ENCODE data around the gene CD36. TPM values are rescaled to one million over a fixed set of nuclear protein-coding genes. Genes with fewer than 3 reads are reported as not detected.

Gene CD36
- total RNA-seq, 1 experiment from 2014 or later, result 1.4 TPM

DNA sequence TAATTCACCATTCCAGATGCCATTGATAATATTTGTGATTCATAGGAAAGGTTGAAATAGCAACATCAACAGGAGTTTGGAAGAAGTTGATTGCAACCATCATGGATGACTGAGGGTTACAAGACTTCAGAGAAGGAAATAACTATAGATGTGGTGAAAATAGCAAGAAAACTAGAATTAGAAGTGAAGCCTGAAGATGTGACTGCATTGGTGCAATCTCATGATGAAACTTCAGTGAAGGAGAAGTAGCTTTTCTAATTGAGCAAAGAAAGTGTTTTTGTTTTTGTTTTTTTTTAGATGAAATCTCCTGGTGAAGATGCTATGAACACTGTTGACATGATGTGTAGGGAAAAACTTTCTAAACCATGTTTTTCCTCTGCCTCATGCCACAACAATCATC, 18.7 kb upstream of the CD36 start:
- ChIA-PET CTCF (no interaction called here), POLR2A (no interaction called here)
- Mint-ChIP-seq H3K4me1 (peaks cover 15% of the 10 kb centered on the region), H3K27ac (no peak overlapping the region), H3K36me3 (peaks cover 3% of the 10 kb centered on the region; the same call in 1 of the 2 replicates), H3K27me3 (ENCODE audit: low read depth) (no peaks in the 10 kb centered on the region), H3K9me3 (peaks cover 17% of the 10 kb centered on the region), H3K4me3 (no peak overlapping the region)
- TF ChIP-seq, protein P1, sequence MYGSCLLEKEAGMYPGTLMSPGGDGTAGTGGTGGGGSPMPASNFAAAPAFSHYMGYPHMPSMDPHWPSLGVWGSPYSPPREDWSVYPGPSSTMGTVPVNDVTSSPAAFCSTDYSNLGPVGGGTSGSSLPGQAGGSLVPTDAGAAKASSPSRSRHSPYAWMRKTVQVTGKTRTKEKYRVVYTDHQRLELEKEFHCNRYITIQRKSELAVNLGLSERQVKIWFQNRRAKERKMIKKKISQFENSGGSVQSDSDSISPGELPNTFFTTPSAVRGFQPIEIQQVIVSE (CRISPR knock-in tag; IDR thresholded peaks at IDR 0.05; ENCODE audit: borderline replicate concordance), result no peak
- TF ChIP-seq, protein P2, sequence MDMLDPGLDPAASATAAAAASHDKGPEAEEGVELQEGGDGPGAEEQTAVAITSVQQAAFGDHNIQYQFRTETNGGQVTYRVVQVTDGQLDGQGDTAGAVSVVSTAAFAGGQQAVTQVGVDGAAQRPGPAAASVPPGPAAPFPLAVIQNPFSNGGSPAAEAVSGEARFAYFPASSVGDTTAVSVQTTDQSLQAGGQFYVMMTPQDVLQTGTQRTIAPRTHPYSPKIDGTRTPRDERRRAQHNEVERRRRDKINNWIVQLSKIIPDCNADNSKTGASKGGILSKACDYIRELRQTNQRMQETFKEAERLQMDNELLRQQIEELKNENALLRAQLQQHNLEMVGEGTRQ (CRISPR knock-in tag; IDR thresholded peaks at IDR 0.05), result no peak
- TF ChIP-seq NFYB (CRISPR knock-in tag; conservative IDR thresholded peaks at IDR 0.05; ENCODE audit: low read depth) (no peak), NFE2L1 (CRISPR knock-in tag; IDR thresholded peaks at IDR 0.05) (no peak), ZNF232 (CRISPR knock-in tag; IDR thresholded peaks at IDR 0.05) (no peak), PRRX2 (CRISPR knock-in tag; IDR thresholded peaks at IDR 0.05) (no peak), MXD4 (CRISPR knock-in tag; IDR thresholded peaks at IDR 0.05; ENCODE audit: borderline replicate concordance) (no peak)
- TF ChIP-seq, protein P3, sequence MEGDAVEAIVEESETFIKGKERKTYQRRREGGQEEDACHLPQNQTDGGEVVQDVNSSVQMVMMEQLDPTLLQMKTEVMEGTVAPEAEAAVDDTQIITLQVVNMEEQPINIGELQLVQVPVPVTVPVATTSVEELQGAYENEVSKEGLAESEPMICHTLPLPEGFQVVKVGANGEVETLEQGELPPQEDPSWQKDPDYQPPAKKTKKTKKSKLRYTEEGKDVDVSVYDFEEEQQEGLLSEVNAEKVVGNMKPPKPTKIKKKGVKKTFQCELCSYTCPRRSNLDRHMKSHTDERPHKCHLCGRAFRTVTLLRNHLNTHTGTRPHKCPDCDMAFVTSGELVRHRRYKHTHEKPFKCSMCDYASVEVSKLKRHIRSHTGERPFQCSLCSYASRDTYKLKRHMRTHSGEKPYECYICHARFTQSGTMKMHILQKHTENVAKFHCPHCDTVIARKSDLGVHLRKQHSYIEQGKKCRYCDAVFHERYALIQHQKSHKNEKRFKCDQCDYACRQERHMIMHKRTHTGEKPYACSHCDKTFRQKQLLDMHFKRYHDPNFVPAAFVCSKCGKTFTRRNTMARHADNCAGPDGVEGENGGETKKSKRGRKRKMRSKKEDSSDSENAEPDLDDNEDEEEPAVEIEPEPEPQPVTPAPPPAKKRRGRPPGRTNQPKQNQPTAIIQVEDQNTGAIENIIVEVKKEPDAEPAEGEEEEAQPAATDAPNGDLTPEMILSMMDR (IDR thresholded peaks at IDR 0.05), result no peak
- TF ChIP-seq, protein P4, sequence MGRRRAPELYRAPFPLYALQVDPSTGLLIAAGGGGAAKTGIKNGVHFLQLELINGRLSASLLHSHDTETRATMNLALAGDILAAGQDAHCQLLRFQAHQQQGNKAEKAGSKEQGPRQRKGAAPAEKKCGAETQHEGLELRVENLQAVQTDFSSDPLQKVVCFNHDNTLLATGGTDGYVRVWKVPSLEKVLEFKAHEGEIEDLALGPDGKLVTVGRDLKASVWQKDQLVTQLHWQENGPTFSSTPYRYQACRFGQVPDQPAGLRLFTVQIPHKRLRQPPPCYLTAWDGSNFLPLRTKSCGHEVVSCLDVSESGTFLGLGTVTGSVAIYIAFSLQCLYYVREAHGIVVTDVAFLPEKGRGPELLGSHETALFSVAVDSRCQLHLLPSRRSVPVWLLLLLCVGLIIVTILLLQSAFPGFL (CRISPR knock-in tag; IDR thresholded peaks at IDR 0.05; ENCODE audit: borderline replicate concordance), result no peak
- TF ChIP-seq, protein P5, sequence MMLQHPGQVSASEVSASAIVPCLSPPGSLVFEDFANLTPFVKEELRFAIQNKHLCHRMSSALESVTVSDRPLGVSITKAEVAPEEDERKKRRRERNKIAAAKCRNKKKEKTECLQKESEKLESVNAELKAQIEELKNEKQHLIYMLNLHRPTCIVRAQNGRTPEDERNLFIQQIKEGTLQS (CRISPR knock-in tag; conservative IDR thresholded peaks at IDR 0.05), result no peak
- TF ChIP-seq, protein P6, sequence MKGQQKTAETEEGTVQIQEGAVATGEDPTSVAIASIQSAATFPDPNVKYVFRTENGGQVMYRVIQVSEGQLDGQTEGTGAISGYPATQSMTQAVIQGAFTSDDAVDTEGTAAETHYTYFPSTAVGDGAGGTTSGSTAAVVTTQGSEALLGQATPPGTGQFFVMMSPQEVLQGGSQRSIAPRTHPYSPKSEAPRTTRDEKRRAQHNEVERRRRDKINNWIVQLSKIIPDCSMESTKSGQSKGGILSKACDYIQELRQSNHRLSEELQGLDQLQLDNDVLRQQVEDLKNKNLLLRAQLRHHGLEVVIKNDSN (CRISPR knock-in tag; IDR thresholded peaks at IDR 0.05), result no peak
- TF ChIP-seq, protein P7, sequence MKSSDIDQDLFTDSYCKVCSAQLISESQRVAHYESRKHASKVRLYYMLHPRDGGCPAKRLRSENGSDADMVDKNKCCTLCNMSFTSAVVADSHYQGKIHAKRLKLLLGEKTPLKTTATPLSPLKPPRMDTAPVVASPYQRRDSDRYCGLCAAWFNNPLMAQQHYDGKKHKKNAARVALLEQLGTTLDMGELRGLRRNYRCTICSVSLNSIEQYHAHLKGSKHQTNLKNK (CRISPR knock-in tag; IDR thresholded peaks at IDR 0.05), result no peak
- TF ChIP-seq, protein P8, sequence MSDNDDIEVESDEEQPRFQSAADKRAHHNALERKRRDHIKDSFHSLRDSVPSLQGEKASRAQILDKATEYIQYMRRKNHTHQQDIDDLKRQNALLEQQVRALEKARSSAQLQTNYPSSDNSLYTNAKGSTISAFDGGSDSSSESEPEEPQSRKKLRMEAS (CRISPR knock-in tag; IDR thresholded peaks at IDR 0.05), result no peak
- DNase-seq (ENCODE audit: low spot score) (no peak), ATAC-seq (no peak)

DNA sequence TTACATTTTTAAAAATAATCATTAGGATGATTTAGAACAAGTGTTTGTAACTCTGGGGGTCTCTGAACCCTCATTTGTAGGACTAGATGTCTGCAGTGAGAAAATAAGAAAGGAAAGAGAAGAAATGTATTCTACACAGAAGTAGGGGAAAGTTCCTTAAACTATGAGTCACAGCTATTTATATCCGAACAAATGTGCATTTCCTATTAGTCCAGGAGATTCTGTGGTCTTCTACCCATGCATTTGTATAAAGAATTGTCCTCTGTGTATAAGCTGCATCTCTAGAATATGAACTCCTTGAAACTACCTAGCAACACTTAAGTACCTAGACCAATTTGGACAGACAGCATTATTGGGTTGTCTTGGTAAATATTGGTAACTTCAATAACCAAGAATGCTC, 15.9 kb upstream of the CD36 start:
- ChIA-PET CTCF (no interaction called here), POLR2A (no interaction called here)
- peaks cover 17% of the 10 kb centered on the region for H3K9me3 Mint-ChIP-seq
- DNase-seq (ENCODE audit: low spot score) (no peak), ATAC-seq (no peak)
- no peak overlapping the region for H3K4me3 Mint-ChIP-seq
- H3K27me3 Mint-ChIP-seq (ENCODE audit: low read depth), result no peaks in the 10 kb centered on the region
- peaks cover 3% of the 10 kb centered on the region; the same call in 1 of the 2 replicates for H3K36me3 Mint-ChIP-seq
- H3K4me1 Mint-ChIP-seq, result peaks cover 8% of the 10 kb centered on the region
- H3K27ac Mint-ChIP-seq, result no peak overlapping the region
- no peak for TF ChIP-seq NR1H2 (CRISPR knock-in tag; IDR thresholded peaks at IDR 0.05)
- TF ChIP-seq, protein P9, sequence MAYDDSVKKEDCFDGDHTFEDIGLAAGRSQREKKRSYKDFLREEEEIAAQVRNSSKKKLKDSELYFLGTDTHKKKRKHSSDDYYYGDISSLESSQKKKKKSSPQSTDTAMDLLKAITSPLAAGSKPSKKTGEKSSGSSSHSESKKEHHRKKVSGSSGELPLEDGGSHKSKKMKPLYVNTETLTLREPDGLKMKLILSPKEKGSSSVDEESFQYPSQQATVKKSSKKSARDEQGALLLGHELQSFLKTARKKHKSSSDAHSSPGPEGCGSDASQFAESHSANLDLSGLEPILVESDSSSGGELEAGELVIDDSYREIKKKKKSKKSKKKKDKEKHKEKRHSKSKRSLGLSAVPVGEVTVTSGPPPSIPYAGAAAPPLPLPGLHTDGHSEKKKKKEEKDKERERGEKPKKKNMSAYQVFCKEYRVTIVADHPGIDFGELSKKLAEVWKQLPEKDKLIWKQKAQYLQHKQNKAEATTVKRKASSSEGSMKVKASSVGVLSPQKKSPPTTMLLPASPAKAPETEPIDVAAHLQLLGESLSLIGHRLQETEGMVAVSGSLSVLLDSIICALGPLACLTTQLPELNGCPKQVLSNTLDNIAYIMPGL (CRISPR knock-in tag; IDR thresholded peaks at IDR 0.05), result no peak
- no peak for TF ChIP-seq MYBL2 (CRISPR knock-in tag; IDR thresholded peaks at IDR 0.05)
- no peak for TF ChIP-seq ZNF121 (CRISPR knock-in tag; IDR thresholded peaks at IDR 0.05)
- no peak for TF ChIP-seq EMX1 (CRISPR knock-in tag; IDR thresholded peaks at IDR 0.05)
- TF ChIP-seq, protein P10, sequence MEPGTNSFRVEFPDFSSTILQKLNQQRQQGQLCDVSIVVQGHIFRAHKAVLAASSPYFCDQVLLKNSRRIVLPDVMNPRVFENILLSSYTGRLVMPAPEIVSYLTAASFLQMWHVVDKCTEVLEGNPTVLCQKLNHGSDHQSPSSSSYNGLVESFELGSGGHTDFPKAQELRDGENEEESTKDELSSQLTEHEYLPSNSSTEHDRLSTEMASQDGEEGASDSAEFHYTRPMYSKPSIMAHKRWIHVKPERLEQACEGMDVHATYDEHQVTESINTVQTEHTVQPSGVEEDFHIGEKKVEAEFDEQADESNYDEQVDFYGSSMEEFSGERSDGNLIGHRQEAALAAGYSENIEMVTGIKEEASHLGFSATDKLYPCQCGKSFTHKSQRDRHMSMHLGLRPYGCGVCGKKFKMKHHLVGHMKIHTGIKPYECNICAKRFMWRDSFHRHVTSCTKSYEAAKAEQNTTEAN (CRISPR knock-in tag; IDR thresholded peaks at IDR 0.05), result no peak
- no peak for TF ChIP-seq SMAD3 (CRISPR knock-in tag; IDR thresholded peaks at IDR 0.05; ENCODE audit: borderline replicate concordance)
- TF ChIP-seq CREB1 (CRISPR knock-in tag; IDR thresholded peaks at IDR 0.05), result no peak
- TF ChIP-seq, protein P2 (CRISPR knock-in tag; IDR thresholded peaks at IDR 0.05), result no peak
- TF ChIP-seq IRF2 (CRISPR knock-in tag; IDR thresholded peaks at IDR 0.05; ENCODE audit: borderline replicate concordance, low read depth), result no peak
- no peak for TF ChIP-seq PRRX2 (CRISPR knock-in tag; IDR thresholded peaks at IDR 0.05)
- TF ChIP-seq, protein P11, sequence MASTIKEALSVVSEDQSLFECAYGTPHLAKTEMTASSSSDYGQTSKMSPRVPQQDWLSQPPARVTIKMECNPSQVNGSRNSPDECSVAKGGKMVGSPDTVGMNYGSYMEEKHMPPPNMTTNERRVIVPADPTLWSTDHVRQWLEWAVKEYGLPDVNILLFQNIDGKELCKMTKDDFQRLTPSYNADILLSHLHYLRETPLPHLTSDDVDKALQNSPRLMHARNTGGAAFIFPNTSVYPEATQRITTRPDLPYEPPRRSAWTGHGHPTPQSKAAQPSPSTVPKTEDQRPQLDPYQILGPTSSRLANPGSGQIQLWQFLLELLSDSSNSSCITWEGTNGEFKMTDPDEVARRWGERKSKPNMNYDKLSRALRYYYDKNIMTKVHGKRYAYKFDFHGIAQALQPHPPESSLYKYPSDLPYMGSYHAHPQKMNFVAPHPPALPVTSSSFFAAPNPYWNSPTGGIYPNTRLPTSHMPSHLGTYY (CRISPR knock-in tag; IDR thresholded peaks at IDR 0.05), result no peak

All from WTC11 (cell line).